CD14-positive monocyte (primary cell): ENCODE data around the gene KIAA0753. TPM values are rescaled to one million over a fixed set of nuclear protein-coding genes. Genes with fewer than 3 reads are reported as not detected.
A peak's percentile ranks its signal among the peaks of the same experiment; 100 is the strongest.

ENCODE experiments used
- DNase-seq, 3 donors: peaks; one replicate each; pipeline ENCODE4 v3.0.0-alpha.2; 2011 to 2022
- H2AFZ ChIP-seq: 2 replicates; pipeline ENCODE4 v1.6.0; 2012; ENCODE audit warnings: mild to moderate bottlenecking, low read depth, low read length, inconsistent platforms; ENCODE audit not compliant: insufficient read depth, poor library complexity, severe bottlenecking
- H3K27ac ChIP-seq, 2 donors: 1 replicate in 1 of 2; 2 replicates in 1 of 2; pipeline ENCODE4 v1.5.1; 2012 to 2013; ENCODE audit warnings: low read length in 2 of 2, control low read depth in 1 of 2, inconsistent platforms in 1 of 2, low read depth in 1 of 2, mild to moderate bottlenecking in 1 of 2
- H3K27me3 ChIP-seq, 2 donors: one replicate each; pipeline versions ENCODE4 v1.6.0 to v1.6.1; 2011 to 2013; ENCODE audit warnings: low read length in 2 of 2; ENCODE audit not compliant: control insufficient read depth in 2 of 2, insufficient read depth in 2 of 2
- H3K36me3 ChIP-seq, 2 donors: replicated peaks in 1 of 2; 1 replicate in 1 of 2; 2 replicates in 1 of 2; pipeline versions ENCODE4 v1.5.1 to v1.6.1; 2012 to 2013; ENCODE audit warnings: low read length in 2 of 2, control low read depth in 1 of 2, inconsistent platforms in 1 of 2, mild to moderate bottlenecking in 1 of 2; ENCODE audit not compliant: insufficient read depth in 2 of 2, control insufficient read depth in 1 of 2
- H3K4me1 ChIP-seq, 2 donors: 1 replicate in 1 of 2; 2 replicates in 1 of 2; pipeline versions ENCODE4 v1.5.1 to v1.6.1; 2012 to 2013; ENCODE audit warnings: low read length in 2 of 2, control low read depth in 1 of 2, inconsistent platforms in 1 of 2, mild to moderate bottlenecking in 1 of 2, moderate library complexity in 1 of 2; ENCODE audit not compliant: insufficient read depth in 2 of 2, control insufficient read depth in 1 of 2
- H3K4me2 ChIP-seq: replicated peaks from 2 replicates; pipeline ENCODE3; 2012; ENCODE audit warnings: low read length, moderate library complexity, mild to moderate bottlenecking; ENCODE audit not compliant: poor library complexity, severe bottlenecking; ENCODE audit errors: extremely low read depth
- H3K4me3 ChIP-seq, 3 experiments: fragments of 200-600 bp in 1 of 3; sonication (generic) in 1 of 3; replicated peaks in 1 of 3; 1 replicate in 2 of 3; 2 replicates in 1 of 3; pipeline ENCODE4 v1.5.1; 2011 to 2013; ENCODE audit warnings: low read length in 3 of 3, mild to moderate bottlenecking in 3 of 3, control low read depth in 2 of 3, low read depth in 2 of 3, inconsistent platforms in 1 of 3, moderate library complexity in 1 of 3
- H3K79me2 ChIP-seq: 2 replicates; pipeline ENCODE4 v1.6.0; 2012; ENCODE audit warnings: mild to moderate bottlenecking, control low read depth, inconsistent platforms, low read length, moderate library complexity; ENCODE audit not compliant: insufficient read depth
- H3K9ac ChIP-seq: 2 replicates; pipeline ENCODE4 v1.6.0; 2017; ENCODE audit warnings: low read length, mild to moderate bottlenecking; ENCODE audit not compliant: insufficient read depth, poor library complexity, severe bottlenecking
- H3K9me3 ChIP-seq, 2 donors: replicated peaks in 1 of 2; 1 replicate in 1 of 2; 2 replicates in 1 of 2; pipeline versions ENCODE4 v1.5.1 to v1.6.1; 2012 to 2013; ENCODE audit warnings: low read length in 2 of 2, control low read depth in 1 of 2; ENCODE audit not compliant: control insufficient read depth in 1 of 2, insufficient read depth in 1 of 2
- H4K20me1 ChIP-seq: 2 replicates; pipeline ENCODE4 v1.6.0; 2012; ENCODE audit warnings: mild to moderate bottlenecking, low read length, control low read depth, moderate library complexity; ENCODE audit not compliant: insufficient read depth
- H3K27ac Mint-ChIP-seq, 7 donors: one replicate each; pipeline ENCODE4 v1.8.0; 2020; ENCODE audit warnings: mild to moderate bottlenecking in 7 of 7, mixed read lengths in 7 of 7, moderate library complexity in 6 of 7, inconsistent platforms in 2 of 7
- H3K27me3 Mint-ChIP-seq, 3 donors: one replicate each; pipeline ENCODE4 v1.8.0; 2021 to 2022; ENCODE audit warnings: low read depth in 3 of 3, mild to moderate bottlenecking in 3 of 3, mixed read lengths in 3 of 3, moderate library complexity in 3 of 3, inconsistent platforms in 1 of 3
- H3K36me3 Mint-ChIP-seq, 2 donors: one replicate each; pipeline ENCODE4 v1.8.0; 2020; ENCODE audit warnings: mixed read lengths in 2 of 2, inconsistent platforms in 1 of 2, mild to moderate bottlenecking in 1 of 2
- H3K4me1 Mint-ChIP-seq: one replicate; pipeline ENCODE4 v1.8.0; 2020; ENCODE audit warnings: mild to moderate bottlenecking, mixed read lengths
- H3K4me3 Mint-ChIP-seq, 2 donors: one replicate each; pipeline ENCODE4 v1.8.0; 2020; ENCODE audit warnings: mild to moderate bottlenecking in 2 of 2, mixed read lengths in 2 of 2, moderate library complexity in 1 of 2
- H3K9me3 Mint-ChIP-seq, 7 donors: one replicate each; pipeline ENCODE4 v1.8.0; 2020 to 2022; ENCODE audit warnings: mixed read lengths in 7 of 7, mild to moderate bottlenecking in 6 of 7, moderate library complexity in 6 of 7, inconsistent platforms in 2 of 7
- CTCF ChIP-seq: fragments of 200-600 bp; IDR thresholded peaks from one replicate; pipeline ENCODE4 v1.8.0; 2022; ENCODE audit warnings: antibody characterized with exemption, mild to moderate bottlenecking
- WGBS: methylation state at CpG from one replicate; pipeline ENCODE4 v1.1.5; 2013; ENCODE audit warnings: missing lambda C conversion rate; ENCODE audit not compliant: insufficient coverage; 5-methylcytosine and 5-hydroxymethylcytosine counted together
- intact Hi-C, 2 donors: fragments of 100-400 bp; cut with micrococcal nuclease; formaldehyde crosslinking; loops; one replicate each; pipeline versions ENCODE4 v1.15.0 to v1.15.1; 2023
- polyA plus RNA-seq, 3 donors: library from polyadenylated mRNA; depleted of rRNA in 1 of 3; unstranded in 2 of 3; stranded (reverse) in 1 of 3; fragments of 300-500 nt in 2 of 3; fragments of >200 nt in 1 of 3; fragmentation: Illumina TruSeq in 2 of 3; gene quantifications; 1 replicate in 2 of 3; 2 replicates in 1 of 3; pipeline ENCODE4 v1.2.3, GENCODE V29; 2012 to 2021

The KIAA0753 gene
- polyA plus RNA-seq, 3 donors, result 1.7 to 6.6 (median 3.5) TPM

- TF ChIP-seq CTCF, result no peak
- Histone ChIP-seq H3K9me3 (no peaks in the 10 kb centered on the region), H2AFZ (no peak overlapping the region), H3K4me1 (no peaks in the 10 kb centered on the region), H3K27ac (no peak overlapping the region), H3K36me3 (no peaks in the 10 kb centered on the region), H3K4me3 (no peak overlapping the region), H3K27me3 (peaks cover 0 to 7% of the 10 kb centered on the region in 2 donors), H3K4me2 (no peak overlapping the region), H3K79me2 (no peaks in the 10 kb centered on the region), H4K20me1 (no peaks in the 10 kb centered on the region), H3K9ac (no peak overlapping the region)
- Mint-ChIP-seq H3K36me3 (no peaks in the 10 kb centered on the region), H3K27me3 (peaks cover 26 to 51% (median 37%) of the 10 kb centered on the region in 3 donors), H3K4me3 (peak overlapping the region in 1 of 2 donors; percentile 24), H3K27ac (no peak overlapping the region), H3K9me3 (peaks cover 0 to 2% (median 0%) of the 10 kb centered on the region in 7 donors), H3K4me1 (no peaks in the 10 kb centered on the region)
- no peak for DNase-seq
- intact Hi-C loops, result no loop called here
- WGBS, result 85% methylated on average over 6 of the region's 7 CpGs
Measured at GRCh38 chr17:6684460-6684783, 43.9 kb upstream of the KIAA0753 start.

- H3K27me3 Mint-ChIP-seq, result peaks cover 28 to 53% (median 41%) of the 10 kb centered on the region in 3 donors
- Histone ChIP-seq H3K9me3 (no peaks in the 10 kb centered on the region), H3K27me3 (peaks cover under 1 to 10% of the 10 kb centered on the region in 2 donors), H3K36me3 (no peaks in the 10 kb centered on the region), H3K4me3 (no peak overlapping the region), H2AFZ (no peak overlapping the region), H3K4me1 (no peaks in the 10 kb centered on the region), H3K4me2 (no peak overlapping the region), H4K20me1 (no peaks in the 10 kb centered on the region), H3K79me2 (no peaks in the 10 kb centered on the region), H3K27ac (no peak overlapping the region), H3K9ac (no peak overlapping the region)
- no peak for DNase-seq
- WGBS, result no CpG with 5 or more reads among the region's 3 CpGs
- H3K27ac Mint-ChIP-seq, result no peak overlapping the region
- H3K9me3 Mint-ChIP-seq, result peaks cover 0 to 2% (median 0%) of the 10 kb centered on the region in 7 donors
- intact Hi-C loops, result no loop called here
- H3K4me3 Mint-ChIP-seq, result no peak overlapping the region
- H3K4me1 Mint-ChIP-seq, result no peaks in the 10 kb centered on the region
- no peaks in the 10 kb centered on the region for H3K36me3 Mint-ChIP-seq
- TF ChIP-seq CTCF, result no peak
Measured at GRCh38 chr17:6683730-6684459, 43.4 kb upstream of the KIAA0753 start.
